Measurements from ENCODE around the gene RRP1B. TPM values are rescaled to one million over a fixed set of nuclear protein-coding genes. Genes with fewer than 3 reads are reported as not detected.
"Not testable (repeated sequence)": the region's sequence is repeated elsewhere in the genome, so short reads cannot be mapped to it uniquely, and the experiment has no call there.

RRP1B gene
- polyA plus RNA-seq, 4 donors = 30.2 to 31.0 (median 30.5) TPM

- no peak for DNase-seq (ENCODE audit: low read depth in 4 of 4, low spot score in 3 of 4)
These were observed 19.6 kb upstream of the RRP1B start for GRCh38 chr21:43639470-43640353.

DNA sequence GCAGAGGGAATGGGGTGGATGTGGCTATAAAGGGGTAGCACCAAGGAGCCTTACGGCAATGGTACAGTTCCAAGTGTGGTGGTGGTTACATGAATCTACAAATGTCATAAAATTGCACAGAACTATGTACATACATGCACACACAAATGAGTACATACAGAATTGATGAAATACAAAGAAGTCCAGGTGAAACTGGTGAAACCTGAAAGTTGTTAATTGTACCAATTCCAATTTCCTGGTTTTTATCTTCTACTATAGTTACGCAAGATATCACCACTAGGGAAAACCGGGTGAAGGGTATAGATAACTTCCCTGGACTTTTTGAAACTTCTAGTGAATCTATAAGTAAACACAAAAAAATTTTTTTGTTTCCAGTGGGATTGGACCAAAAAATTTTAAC is 19.0 kb upstream of the RRP1B start:
- no peak for DNase-seq (ENCODE audit: low read depth in 4 of 4, low spot score in 3 of 4)

GRCh38 chr21:43643193-43643592 is 16.2 kb upstream of the RRP1B start:
- DNase-seq (ENCODE audit: low read depth in 4 of 4, low spot score in 3 of 4) = no peak

DNA sequence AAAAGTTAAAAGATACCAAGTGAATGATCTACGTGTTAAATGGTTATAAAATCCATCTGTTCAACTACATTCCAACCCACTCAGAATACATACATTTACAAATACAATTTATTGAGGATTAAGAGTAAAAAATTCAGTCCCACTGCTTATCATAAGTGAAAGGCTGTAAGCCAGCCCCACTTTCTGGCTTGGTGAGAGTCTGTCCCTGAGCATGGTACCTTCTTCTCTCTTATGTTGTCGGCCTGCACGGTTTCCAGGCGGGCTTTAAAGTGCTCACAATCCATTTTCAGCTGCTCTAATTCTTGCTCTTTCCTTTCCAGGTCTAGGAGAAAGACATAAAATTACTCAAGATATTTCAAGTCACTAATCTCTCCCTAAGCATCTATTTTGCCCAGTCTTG is 15.3 kb upstream of the RRP1B start:
- DNase-seq (ENCODE audit: low read depth in 4 of 4, low spot score in 3 of 4) = no peak

DNA sequence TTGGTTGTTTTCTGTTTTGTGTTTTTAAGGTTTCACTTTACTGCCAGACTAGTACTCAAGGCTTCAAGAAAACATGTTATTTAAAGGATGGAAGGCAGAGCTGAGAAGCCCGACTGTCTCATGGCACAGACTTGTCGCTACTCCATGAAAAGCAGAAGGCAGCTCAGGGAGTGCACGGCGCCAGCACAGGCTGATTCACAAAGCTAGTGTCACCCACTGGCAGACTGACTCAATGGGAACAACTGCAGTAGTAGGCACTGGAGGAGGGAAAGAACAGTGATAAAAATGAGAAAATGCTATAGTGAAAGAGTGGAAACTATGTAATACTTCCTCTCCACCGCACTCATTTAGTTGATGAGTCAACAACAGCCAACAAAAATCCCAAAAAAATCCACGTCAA is 14.8 kb upstream of the RRP1B start:
- no peak for DNase-seq (ENCODE audit: low read depth in 4 of 4, low spot score in 3 of 4)

DNA sequence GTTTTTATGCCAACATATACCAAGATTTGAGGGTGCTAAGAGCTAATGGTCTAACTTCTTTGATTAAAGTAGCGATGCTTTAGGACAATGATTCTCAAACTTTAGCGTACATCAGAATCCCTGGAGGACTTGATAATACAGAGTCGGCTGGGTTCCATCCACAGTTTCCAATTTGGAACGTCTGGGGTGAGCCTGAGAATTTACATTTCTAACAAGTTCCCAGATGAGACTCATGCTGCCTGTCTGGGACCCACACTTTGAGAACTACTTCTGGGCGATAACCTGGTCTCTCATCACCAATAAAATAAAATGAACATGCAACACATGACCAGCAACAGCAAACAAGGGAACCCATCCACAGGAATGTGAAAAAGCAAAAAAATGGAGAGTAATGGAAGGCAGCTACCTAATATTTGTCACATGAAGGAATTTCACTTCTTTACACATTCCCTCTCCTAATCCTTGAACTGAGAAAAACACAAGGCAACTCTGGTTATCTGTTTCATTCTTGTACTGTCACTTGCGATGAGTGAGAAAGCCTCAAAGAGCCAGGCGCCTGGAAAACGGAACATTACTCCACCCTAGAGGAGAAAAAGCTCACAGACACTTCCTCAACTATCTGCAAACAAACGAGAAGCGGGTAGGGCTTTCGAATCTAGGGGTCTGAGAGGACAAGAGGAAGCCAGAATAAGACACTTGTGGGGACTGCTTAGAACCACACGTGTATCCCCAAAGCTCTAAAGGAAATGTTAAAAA is 14.0 kb upstream of the RRP1B start:
- peak; percentile 25 to 50 (median 45) for DNase-seq (ENCODE audit: low read depth in 4 of 4, low spot score in 3 of 4)

GRCh38 chr21:43645976-43646375 is 13.4 kb upstream of the RRP1B start:
- no peak for DNase-seq (ENCODE audit: low read depth in 4 of 4, low spot score in 3 of 4)

- DNase-seq (ENCODE audit: low read depth in 4 of 4, low spot score in 3 of 4) = peak; percentile 69 to 84 (median 72)
These were observed 12.7 kb upstream of the RRP1B start for GRCh38 chr21:43646550-43647260.

- DNase-seq (ENCODE audit: low read depth in 4 of 4, low spot score in 3 of 4) = no peak
These were observed 11.2 kb upstream of the RRP1B start for GRCh38 chr21:43648171-43648570.

DNA sequence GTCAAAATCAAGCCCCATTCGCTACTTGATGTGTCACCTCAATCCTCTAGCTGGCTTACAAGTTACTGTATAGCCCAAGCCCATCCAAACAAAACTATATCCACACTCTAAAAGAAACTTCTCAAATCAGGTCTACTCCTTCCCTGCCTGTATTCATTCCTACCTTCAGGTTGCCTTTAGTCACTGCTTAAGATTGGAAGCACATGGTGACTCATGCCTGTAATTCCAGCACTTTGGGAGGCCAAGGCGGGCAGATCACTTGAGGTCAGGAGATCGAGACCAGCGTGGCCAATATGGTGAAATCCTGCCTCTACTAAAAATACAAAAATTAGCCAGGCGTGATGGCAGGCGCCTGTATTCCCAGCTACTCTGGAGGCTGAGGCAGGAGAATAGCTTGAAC is 7.4 kb upstream of the RRP1B start:
- DNase-seq (ENCODE audit: low read depth in 4 of 4, low spot score in 3 of 4) = not testable (repeated sequence)

DNA sequence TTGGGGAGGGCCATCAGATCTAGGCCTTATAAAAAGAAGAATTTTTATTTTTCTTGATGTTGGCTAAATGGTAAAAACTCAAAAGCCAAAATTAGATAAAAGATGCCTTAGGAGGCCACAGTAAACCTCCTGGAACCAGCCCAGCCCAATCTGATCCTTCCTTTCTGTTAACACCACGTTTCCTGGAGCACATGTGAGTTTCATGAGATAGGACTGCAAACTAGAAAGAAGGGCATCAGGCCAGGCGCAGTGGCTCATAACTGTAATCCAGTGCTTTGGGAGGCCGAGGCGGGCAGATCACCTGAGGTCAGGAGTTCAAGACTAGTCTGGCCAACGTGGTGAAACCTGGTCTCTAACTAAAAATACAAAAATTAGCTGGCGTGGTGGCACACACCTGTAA is 6.7 kb upstream of the RRP1B start:
- DNase-seq (ENCODE audit: low read depth in 4 of 4, low spot score in 3 of 4) = no peak

DNA sequence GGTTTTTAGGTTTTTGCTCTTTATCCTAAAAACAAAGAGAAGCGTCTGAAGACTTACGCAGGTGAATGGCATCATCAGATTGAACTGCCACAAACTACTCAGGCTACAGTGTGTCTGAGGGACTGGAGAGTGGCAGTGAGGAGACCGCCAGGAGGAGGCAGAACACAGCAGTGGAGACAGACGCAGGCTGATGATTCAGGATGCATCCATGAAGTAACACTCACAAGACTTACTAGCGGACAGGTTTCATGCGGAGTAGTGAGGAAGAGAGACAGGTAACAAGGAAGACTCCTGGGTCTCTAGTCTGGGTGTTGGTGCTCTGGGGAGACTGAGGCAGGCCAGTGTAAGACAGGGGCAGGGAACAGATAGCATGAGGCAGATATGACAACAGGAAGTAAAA is 5.7 kb upstream of the RRP1B start:
- no peak for DNase-seq (ENCODE audit: low read depth in 4 of 4, low spot score in 3 of 4)

DNA sequence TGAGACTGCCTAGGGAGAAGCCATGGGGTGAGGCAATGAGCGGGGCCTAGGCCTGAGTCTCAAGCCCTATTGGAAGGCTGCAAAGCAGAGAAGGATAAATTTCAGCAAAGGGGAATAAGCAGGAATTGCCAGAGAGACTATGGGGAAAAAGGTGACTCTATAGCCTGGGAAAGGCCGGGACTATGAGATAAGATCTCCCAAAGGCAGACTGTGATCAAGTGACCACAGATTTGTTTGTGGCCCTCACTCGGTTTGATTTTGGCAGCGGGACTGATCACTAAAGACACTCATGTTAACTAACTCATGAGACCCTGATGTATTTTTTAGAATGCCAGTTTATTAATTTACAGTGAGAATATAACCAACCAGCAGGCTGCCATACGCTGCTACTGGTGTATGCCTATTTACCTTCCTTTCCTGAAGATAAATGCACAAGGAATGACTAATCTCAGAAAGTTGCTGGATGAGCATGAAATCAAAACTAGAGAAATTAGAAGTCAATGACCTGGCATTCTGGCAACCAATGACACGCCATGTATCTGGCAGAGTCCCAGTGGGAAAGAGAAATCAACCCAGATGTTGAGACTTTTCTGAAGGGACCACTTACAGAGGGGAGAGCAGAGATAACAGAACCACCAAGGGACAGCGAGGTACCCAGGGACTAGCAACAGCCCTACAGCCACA is 4.4 kb upstream of the RRP1B start:
- no peak for DNase-seq (ENCODE audit: low read depth in 4 of 4, low spot score in 3 of 4)

DNA sequence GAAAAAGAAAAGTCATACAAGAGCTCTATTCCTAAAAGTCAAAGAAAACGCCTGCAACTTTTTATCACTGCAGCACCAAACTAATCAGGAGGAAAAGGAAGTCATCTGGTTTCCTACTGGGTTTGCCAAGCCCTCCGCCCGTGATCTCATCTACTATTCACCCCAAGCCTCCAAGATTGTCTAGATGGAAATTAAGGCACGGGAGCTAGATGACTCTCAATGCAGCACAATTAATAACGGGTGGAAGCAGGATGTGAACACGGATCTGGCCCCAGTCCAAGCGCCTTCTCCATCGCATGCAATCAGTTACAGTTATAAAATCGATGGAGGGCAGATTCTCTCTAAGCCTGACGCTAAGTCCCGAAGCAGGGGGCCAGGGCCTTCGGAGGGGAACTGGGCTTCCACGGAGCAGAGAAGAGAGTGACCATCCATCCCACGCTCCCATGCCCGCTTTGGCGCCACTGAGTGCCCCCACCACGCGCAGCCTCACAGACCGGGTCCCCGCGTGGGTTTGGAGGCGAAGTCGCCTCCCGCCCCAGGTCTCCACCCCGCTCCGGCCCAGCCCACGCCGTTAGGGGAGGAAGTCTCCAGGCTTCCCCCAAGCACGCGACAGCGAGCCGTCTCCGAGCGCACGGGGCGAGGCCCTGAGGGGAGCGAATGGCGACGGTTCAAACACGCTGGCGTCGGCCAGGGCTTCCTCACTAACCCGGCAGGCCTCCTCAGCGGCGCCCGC is 1.8 kb upstream of the RRP1B start:
- no peak for DNase-seq (ENCODE audit: low read depth in 4 of 4, low spot score in 3 of 4)

GRCh38 chr21:43658088-43658741 is 1.1 kb upstream of the RRP1B start:
- no peak for DNase-seq (ENCODE audit: low read depth in 4 of 4, low spot score in 3 of 4)

GRCh38 chr21:43658769-43659135 is 608 bp upstream of the RRP1B start:
- DNase-seq (ENCODE audit: low read depth in 4 of 4, low spot score in 3 of 4) = no peak

- DNase-seq (ENCODE audit: low read depth in 4 of 4, low spot score in 3 of 4) = no peak
These were observed 2.9 kb downstream of the RRP1B start for GRCh38 chr21:43662286-43662685.

DNA sequence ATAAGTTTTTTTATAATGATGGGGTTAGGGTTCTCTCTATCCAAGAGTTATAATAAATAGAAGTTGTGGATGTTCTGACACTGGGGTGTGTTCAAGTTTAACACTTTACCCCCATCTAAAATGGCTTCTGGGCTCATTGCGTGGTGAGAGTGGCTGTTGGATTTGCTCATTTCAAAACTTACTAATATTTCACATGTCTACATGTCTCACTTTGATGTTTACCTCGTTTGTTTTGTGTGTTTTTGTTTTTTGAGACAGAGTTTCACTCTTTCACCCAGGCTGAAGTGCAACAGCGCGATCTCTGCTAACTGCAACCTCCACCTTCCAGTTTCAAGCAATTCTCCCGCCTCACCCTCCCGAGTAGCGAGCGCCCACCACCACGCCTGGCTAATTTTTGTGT is 3.7 kb downstream of the RRP1B start:
- DNase-seq (ENCODE audit: low read depth in 4 of 4, low spot score in 3 of 4) = no peak

- DNase-seq (ENCODE audit: low read depth in 4 of 4, low spot score in 3 of 4) = no peak
These were observed 5.0 kb downstream of the RRP1B start for GRCh38 chr21:43664358-43664757.

DNA sequence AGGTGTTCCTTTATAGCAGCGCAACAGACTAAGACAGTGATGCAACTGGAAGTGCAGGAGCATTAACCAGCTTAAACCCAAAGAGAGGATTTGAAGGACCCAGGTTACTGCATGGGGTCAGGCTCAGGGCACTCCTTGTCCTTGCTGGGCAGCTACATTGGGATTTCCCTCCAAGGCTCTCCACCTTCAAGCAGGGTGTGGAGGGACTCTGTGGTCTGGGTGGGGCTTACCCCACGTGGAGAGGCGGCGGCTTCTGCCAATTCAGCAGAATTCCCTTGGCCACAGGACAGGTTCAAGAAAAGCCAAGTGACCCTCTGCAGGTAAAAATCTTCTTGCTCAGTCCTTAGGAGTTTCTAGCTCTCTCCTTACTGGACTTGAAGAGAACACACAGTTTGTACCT is 6.5 kb downstream of the RRP1B start:
- DNase-seq (ENCODE audit: low read depth in 4 of 4, low spot score in 3 of 4) = no peak
